C1 segment of cervical spinal cord (tissue), 14 donors: Measurements from ENCODE around the gene ZNF518B.
"Not testable (repeated sequence)": the region's sequence is repeated elsewhere in the genome, so short reads cannot be mapped to it uniquely, and the experiment has no call there.

ENCODE experiments used
- DNase-seq, 14 donors: peaks; one replicate each; lab custom pipeline; 2025; lab: John Stamatoyannopoulos, UW

Gene ZNF518B

DNA sequence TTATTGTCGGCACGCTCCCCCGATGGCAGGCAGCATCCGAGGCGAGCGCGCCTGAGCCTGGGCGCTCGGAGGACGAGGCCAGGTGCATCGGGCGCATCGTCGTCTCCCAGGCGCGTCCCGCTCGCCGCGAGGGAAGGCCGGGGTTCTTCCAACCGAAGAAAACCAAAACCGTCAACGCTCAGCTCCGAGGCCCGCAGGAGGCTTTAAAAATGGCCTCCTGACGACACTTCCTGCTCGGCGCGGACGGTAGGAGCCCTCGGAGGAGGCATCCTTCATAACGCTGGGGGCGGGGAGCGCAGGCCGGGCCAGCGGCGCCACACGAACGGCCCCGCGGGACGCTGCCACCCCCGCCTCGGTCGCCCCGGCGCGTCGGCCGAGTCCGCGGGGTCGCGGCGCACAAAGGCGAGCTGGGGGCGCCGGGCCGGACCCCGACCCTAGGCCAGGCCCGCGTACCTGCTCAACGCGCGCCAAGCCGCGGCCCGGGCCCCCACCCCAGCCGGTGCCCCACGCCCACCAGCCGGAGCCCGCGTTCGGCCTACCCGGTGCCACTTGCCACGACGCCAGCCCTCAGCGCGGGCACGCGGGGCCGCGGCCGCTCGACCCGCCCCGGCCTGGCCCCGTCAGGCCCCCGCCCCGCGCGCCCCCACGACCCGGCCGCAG, 501 bp downstream of the ZNF518B start:
- DNase-seq, result peak in 6 of 14 donors; percentile 3 to 38 (median 32)

DNA sequence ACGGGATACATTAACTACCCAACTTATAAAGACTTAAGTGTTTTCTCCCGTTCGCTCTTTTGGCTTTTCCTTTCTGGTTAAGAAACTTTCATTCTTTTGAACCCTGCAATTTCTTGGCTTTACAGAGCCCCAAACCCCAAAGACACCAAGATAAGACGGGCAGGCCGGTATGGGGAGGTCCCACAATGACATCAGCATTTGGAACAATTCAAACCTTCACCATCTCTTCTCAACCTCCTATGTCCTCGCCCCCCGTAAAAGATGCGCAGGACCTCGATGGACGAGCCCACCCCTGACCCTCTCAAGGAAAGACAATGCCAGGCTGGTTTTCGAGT, 999 bp downstream of the ZNF518B start:
- DNase-seq, result no peak

GRCh38 chr4:10455133-10455532, 2.1 kb downstream of the ZNF518B start:
- DNase-seq, result no peak

GRCh38 chr4:10454726-10455125, 2.5 kb downstream of the ZNF518B start:
- DNase-seq, result no peak

DNA sequence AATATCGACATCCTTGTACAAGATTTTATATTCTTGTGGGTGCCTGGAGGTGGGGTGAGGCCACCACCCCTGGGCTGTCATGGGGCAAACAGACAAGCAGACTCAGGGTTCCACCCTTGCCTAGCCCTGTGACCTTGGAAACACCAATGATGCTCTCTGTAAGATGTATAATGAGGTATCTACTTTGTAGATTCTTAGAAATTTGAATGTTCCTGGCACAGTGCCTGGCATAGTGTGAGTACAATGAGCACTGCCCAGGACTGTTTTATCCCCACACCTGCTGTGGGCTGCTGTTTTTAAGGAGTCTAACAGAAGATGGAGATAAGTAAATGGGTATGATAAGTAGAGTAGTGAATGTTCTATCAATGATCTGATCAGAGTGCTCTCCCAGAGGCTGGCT, 3.1 kb downstream of the ZNF518B start:
- DNase-seq, result no peak

DNA sequence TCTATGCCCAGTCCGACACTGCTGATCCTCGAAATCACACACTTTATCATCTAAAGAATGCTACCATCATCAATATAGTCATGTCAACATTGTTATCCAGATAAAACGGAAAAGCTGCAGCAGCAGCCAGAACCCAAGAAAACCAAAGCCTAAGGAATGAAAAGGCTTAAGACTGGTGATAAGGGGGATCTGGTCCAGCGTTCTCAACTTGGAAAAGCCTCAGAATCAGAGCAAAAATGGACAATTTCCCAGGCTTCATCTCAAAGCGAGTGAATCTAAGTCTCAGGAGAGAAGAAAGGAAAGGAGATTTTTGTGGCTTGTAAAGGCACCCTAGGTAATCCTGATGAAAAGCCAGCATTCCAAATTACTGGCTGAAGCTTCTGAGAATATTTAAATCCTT, 8.2 kb downstream of the ZNF518B start:
- no peak for DNase-seq

DNA sequence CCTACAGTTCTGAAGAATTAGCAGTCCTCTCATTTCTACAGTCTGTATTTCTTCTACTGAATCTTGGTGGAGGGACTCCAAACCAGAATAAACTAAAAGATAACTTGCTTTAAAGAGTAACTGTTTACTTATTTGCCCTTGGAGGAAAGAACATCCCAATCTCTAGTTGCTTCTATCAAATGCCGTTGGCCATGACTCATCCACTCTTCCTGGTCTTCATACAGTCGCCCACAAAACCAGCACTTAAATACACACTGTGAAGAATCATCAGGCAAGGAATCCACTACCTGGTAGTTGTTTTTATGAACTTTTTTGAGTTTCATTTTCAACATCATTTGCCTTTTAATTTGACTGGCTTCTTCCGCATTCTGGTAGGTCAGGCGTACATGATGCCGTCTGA, 14.2 kb downstream of the ZNF518B start:
- no peak for DNase-seq

DNA sequence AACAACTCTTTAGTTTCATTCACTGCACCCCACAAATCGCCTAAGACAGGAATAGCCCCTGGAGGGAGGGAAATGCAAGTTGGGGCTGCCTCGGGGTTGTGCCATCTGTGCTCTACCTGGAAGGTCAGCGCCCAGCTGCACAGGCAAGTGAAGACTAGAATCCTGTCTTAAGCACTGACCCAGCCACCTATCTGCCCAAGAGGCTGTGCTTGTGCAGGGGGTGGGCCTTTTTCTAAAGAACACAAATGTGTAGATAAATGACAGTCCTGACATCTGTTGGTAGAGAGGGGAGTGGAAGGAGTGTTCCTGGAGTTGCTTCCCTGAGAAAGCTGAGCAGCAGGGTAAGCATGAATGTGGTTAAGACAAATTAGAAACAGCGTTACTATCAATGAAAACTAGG, 15.7 kb downstream of the ZNF518B start:
- DNase-seq, result no peak

- no peak for DNase-seq
Observed at GRCh38 chr4:10438924-10439323, 18.3 kb downstream of the ZNF518B start.

DNA sequence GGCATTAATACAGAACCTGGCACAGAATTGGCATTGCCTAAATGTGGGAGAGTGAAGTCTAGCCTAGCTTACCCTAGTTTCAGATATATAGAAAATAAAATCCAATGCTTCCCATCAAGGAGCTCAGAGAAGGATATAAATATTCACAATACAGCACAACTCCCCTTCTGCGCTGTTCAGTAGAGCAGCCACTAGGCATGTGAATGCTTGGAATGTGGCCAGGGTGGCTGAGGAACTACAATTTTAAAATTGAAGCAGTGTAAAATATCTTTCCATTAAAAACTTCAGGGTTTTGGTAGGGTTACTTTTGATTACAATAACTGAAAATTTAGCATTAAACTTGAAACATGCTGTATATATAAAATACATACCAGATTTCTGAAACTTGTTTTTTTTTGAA, 19.5 kb downstream of the ZNF518B start:
- DNase-seq, result no peak

DNA sequence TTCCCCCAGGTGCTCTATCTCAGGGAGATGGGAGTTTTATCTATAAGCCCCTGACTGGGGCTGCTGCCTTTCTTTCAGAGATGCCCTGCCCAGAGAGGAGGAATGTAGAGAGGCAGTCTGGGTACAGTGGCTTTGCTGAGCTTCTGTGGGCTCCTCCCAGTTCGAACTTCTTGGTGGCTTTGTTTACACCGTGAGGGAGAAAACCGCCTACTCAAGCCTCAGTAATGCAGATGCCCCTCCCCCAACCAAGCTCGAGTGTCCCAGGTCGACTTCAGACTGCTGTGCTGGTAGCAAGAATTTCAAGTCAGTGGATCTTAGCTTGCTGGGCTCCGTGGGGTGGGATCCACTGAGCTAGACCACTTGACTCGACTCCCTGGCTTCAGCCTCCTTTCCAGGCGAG, 29.5 kb downstream of the ZNF518B start:
- DNase-seq, result not testable (repeated sequence)

DNA sequence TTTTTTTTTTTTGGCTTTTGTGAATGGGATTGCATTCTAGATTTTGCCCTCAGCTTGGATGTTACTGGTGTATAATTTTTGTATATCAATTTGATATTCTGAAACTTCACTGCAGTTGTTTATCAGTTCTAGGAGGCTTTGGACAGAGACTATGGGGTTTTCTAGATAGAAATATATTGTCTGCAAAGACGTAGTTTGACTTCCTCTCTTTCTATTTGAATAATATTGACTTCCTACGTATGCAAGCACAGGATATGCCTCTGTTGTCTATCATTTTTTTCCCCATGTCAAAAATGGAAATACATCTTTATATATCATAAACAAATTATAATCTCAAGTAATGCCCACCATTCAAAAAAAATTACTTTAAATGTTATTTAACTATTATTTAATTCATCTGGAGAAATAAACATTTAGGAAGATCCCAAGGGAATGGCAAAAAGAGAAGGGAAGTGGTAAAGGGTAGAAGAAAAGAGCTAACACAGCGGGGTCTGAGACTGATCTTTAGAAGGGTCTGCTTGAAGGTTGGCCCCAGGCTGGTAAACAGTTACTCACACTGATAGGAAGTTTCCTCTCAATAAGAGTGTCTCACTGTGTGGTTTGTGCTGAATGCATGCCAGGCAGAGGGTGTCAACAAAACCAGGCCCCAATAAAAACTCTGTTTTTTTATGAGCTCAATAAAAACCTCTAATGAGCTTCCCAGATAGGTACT, 35.7 kb downstream of the ZNF518B start:
- no peak for DNase-seq

DNA sequence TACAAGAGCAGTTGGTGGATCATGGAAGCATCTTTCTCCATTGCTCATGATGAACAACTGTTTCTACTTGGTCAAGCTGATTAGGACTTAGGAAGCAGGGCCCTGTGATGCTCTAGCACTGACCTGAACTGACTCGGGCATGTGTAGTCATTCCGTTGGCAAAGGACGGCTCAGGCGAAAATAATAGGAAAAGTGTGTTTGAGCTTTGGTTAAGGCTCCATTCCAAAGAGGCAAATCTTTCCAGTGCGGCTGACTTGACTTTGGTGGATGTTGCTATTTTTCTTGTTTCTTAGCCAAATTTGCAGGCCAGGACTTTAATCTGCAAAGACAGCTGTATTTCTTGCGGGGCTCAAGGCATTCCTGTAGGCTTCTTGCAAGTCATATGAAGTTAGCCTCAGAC, 39.5 kb downstream of the ZNF518B start:
- DNase-seq, result no peak

GRCh38 chr4:10416441-10416840, 40.8 kb downstream of the ZNF518B start:
- DNase-seq, result no peak

DNA sequence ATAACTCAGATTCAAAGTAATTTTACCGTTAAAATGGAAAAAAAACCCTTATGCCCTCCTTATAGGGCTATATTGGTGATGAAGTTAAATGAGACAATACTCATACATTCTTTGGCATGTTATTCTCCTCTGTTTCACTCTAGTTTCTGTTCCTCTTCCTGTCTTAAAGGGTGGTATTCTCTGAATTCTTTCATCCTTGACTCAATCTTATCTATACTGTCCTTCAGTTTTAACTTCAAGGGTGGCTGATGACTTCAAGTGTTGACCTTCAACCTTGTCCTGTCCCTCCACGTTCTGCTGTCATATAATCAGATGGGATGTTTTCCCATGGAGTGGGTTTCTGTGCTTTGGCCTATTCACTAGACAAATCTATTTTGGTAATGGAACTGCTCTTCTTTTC, 44.0 kb downstream of the ZNF518B start:
- no peak for DNase-seq

- DNase-seq, result no peak
Observed at GRCh38 chr4:10405672-10406071, 51.6 kb downstream of the ZNF518B start.

DNA sequence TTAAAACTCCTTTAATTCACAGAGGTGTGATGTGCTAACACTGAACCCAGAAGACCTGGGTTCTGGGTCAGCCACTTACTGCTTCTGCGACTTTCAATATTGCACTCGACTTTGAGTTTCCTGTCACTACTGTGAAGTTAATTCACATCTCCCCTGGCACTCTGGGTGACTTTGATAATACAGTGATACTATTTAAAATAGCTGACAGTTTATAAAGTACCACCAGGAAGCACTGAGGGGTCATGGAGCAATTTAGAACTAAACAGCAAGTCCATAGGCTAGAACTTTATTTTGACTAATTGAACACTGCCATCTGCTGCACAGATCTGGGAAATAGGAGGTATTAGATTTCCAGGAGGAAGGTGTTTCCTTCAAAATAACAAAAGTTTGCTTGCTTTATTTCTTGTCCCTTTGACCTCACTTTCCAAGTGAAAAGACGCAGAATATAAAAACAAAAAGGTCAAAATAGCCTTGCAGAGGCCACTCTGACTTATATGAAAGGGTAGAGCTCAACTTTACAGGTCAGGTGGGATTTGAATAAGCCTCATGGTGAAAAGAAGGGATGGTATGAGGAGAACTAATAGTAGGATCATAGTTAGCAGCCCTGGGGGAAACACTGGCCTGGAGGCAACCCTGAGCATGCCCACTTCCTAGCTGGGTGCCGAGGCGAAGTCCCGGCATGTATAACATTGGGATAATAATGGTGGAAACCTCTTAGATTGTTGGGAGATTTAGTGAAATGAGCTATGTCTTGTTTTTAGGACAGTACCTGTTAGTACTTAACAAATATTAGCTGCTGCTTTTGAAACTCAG, 53.4 kb downstream of the ZNF518B start:
- DNase-seq, result peak in 3 of 14 donors; percentile 1 to 6 (median 2)

GRCh38 chr4:10395971-10396580, 61.1 kb downstream of the ZNF518B start:
- DNase-seq, result no peak
